BE2C (cell line): ENCODE data around the gene DNAJB14.

Experiments used
- DNase-seq: peaks from one replicate; pipeline ENCODE4 v3.0.0-alpha.2; 2020
- H3K27me3 ChIP-seq: fragments of 250-450 bp; sonication (Bioruptor Pico); 2 replicates; pipeline ENCODE4 v1.5.1; 2020; ENCODE audit warnings: mild to moderate bottlenecking
- H3K36me3 ChIP-seq: fragments of 250-450 bp; sonication (Bioruptor Pico); 2 replicates; pipeline ENCODE4 v1.5.1; 2020; ENCODE audit warnings: mild to moderate bottlenecking
- H3K4me1 ChIP-seq: fragments of 250-450 bp; sonication (Bioruptor Pico); 2 replicates; pipeline ENCODE4 v1.5.1; 2020
- H3K4me3 ChIP-seq: 2 replicates; pipeline ENCODE4 v1.5.1; 2011; ENCODE audit warnings: low read depth, low read length
- H3K9me3 ChIP-seq: fragments of 250-450 bp; sonication (Bioruptor Pico); 2 replicates; pipeline ENCODE4 v1.5.1; 2020
- CTCF ChIP-seq: IDR thresholded peaks from 2 replicates; pipeline ENCODE4 v1.5.1; 2012; ENCODE audit warnings: mild to moderate bottlenecking, low read depth, low read length

The DNAJB14 gene

GRCh38 chr4:99893839-99894160 is 52.6 kb downstream of the DNAJB14 start:
- Histone ChIP-seq H3K4me3 (peak overlapping the region; percentile 95), H3K9me3 (no peaks in the 10 kb centered on the region), H3K36me3 (no peaks in the 10 kb centered on the region), H3K27me3 (no peaks in the 10 kb centered on the region), H3K4me1 (no peaks in the 10 kb centered on the region)
- no peak for DNase-seq
- TF ChIP-seq CTCF = no peak

GRCh38 chr4:99893029-99893428 is 53.4 kb downstream of the DNAJB14 start:
- DNase-seq = no peak
- H3K27me3 ChIP-seq = no peaks in the 10 kb centered on the region
- no peaks in the 10 kb centered on the region for H3K36me3 ChIP-seq
- peak overlapping the region; percentile 95 for H3K4me3 ChIP-seq
- no peaks in the 10 kb centered on the region for H3K4me1 ChIP-seq
- no peaks in the 10 kb centered on the region for H3K9me3 ChIP-seq
- no peak for TF ChIP-seq CTCF

- Histone ChIP-seq H3K9me3 (no peaks in the 10 kb centered on the region), H3K4me3 (no peak overlapping the region), H3K36me3 (no peaks in the 10 kb centered on the region; the same call in 1 of the 2 replicates), H3K4me1 (no peaks in the 10 kb centered on the region), H3K27me3 (no peaks in the 10 kb centered on the region)
- no peak for TF ChIP-seq CTCF
- no peak for DNase-seq
Measured at GRCh38 chr4:99891351-99891750, 55.1 kb downstream of the DNAJB14 start.

- TF ChIP-seq CTCF = no peak
- Histone ChIP-seq H3K4me1 (no peaks in the 10 kb centered on the region), H3K36me3 (peaks cover 11% of the 10 kb centered on the region), H3K4me3 (no peak overlapping the region), H3K27me3 (no peaks in the 10 kb centered on the region), H3K9me3 (no peaks in the 10 kb centered on the region)
- no peak for DNase-seq
Measured at GRCh38 chr4:99887837-99888236, 58.6 kb downstream of the DNAJB14 start.

- H3K4me1 ChIP-seq = no peaks in the 10 kb centered on the region
- peaks cover 22% of the 10 kb centered on the region for H3K36me3 ChIP-seq
- no peaks in the 10 kb centered on the region for H3K27me3 ChIP-seq
- no peak for DNase-seq
- no peaks in the 10 kb centered on the region for H3K9me3 ChIP-seq
- TF ChIP-seq CTCF = no peak
- H3K4me3 ChIP-seq = no peak overlapping the region
Measured at GRCh38 chr4:99886146-99886545, 60.3 kb downstream of the DNAJB14 start.

- no peak for DNase-seq
- H3K27me3 ChIP-seq = no peaks in the 10 kb centered on the region
- peaks cover 26% of the 10 kb centered on the region for H3K36me3 ChIP-seq
- no peak for TF ChIP-seq CTCF
- no peaks in the 10 kb centered on the region for H3K4me1 ChIP-seq
- H3K9me3 ChIP-seq = no peaks in the 10 kb centered on the region
- H3K4me3 ChIP-seq = no peak overlapping the region
Measured at GRCh38 chr4:99885687-99886086, 60.7 kb downstream of the DNAJB14 start.
